ENCODE measurements around the gene MYLK.

The MYLK gene

GRCh38 chr3:123668906-123669305 is 215.2 kb downstream of the MYLK start:
- DNase-seq (ENCODE audit: low read depth) = no peak

DNA sequence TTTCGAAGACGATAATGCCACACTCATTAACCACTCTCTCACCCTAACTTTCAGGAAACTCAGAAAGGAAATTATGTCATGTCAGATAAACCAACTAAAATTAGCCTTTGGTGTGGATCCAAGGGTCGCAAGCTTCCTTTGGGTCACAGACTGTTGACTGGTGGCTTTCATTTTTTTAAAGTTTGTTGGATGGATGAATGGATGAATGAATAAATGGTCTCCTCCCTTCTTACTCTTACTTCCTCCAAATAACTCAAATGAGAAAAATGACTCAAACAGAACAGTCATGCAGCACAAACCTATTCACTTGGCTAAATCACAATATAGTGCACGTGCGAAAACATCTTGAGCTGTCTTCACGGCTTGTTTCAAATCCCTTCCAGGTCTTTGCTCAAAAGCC is 216.3 kb downstream of the MYLK start:
- DNase-seq (ENCODE audit: low read depth) = no peak

DNA sequence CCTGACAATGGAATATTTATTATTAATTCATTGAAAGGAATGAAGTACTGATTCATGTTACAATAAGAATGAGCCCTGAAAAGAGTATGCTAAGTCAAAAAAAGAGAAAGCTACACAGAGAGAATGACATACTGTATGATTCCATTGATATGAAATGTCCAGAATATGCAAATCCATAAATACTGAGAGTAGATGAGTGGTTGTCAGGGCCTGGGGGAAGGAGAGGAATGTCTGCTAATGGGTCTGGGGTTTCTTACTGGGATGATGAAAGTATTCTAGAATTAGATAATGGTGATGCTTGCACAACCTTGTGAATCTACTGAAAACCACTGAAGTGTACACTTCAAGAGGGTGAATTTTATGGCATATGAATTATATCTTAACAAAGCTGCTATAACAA is 219.4 kb downstream of the MYLK start:
- no peak for DNase-seq (ENCODE audit: low read depth)

GRCh38 chr3:123663977-123664376 is 220.2 kb downstream of the MYLK start:
- DNase-seq (ENCODE audit: low read depth) = no peak

DNA sequence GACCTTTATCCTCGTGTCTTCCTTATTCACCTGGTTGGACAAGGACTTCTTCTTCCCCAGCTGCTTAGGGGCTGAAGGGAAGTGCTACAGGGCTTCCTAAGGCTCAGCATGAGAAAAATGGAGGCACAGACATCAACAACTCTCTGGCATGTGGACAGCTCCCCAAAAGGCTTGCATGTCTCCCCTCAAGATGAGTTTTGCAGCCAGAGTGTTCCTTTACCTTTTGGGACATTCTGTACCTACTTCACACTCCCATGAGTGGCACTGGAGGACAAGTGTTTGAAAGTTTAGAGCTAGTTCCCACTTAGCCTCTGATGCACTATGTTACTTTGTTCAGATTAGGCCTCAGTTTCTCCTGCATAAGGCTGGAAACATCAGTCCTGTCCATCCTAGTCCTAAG is 222.2 kb downstream of the MYLK start:
- DNase-seq (ENCODE audit: low read depth) = no peak

DNA sequence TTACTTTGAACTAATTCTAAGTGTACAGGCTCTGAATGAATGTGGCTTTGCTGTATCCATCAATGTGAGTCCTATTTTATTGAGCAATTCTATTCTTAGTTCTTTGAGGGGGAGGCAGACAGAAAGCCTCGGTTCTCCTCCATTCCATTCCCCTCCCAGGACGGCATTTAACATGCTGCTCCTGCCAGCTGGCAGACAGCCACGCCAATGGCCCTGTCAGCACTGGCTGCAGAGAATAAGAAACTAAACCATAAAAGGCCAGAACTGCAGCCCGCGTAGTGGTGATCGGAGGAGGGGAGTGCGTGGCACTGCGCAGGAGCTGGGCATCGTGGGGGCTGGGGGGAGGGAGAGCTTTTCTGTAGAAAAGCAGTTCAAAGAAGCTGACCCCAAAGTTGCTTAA is 223.2 kb downstream of the MYLK start:
- DNase-seq (ENCODE audit: low read depth) = no peak

DNA sequence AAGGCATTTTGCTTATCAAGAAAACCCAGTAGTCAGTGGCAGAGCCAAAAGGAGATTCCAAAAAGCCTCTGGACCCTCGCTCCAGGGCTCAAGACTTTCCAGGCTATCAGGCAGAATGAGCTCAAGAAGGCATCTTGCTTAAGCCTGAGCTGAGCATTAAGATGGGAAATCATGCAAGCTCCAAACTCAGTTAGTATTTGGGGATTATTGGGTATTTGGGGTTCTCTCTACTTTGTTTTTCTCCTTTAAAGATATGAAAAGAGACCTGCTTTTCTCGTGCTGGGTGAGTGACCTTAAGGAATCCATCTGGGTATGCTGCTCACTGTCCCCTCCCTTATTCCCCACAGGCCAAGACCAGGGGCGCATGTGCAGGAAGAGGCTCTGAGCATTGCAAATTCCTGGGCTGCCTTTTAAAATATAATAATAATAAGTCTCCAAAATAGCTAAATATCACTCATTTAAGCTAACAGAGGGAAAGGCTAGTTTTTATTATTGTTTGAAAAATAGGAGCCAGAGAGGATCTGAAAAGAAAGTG is 223.9 kb downstream of the MYLK start:
- no peak for DNase-seq (ENCODE audit: low read depth)

DNA sequence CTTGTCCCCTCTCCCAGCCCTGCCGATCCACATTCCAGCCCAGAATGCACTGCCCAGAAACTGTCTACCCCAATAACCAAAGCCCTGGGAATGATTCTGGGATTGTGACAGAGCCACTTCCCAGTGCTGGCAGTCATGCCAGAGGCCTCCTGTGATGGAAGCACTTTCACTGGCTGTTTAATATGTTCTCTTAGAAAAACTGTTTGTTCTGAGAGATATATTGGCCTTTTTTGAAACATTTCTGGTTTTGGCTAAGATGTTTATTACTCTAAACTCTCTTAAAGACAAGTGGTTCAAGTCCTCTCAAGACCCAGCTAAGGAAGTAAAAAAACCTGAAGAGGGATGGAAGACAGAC is 225.3 kb downstream of the MYLK start:
- no peak for DNase-seq (ENCODE audit: low read depth)

DNA sequence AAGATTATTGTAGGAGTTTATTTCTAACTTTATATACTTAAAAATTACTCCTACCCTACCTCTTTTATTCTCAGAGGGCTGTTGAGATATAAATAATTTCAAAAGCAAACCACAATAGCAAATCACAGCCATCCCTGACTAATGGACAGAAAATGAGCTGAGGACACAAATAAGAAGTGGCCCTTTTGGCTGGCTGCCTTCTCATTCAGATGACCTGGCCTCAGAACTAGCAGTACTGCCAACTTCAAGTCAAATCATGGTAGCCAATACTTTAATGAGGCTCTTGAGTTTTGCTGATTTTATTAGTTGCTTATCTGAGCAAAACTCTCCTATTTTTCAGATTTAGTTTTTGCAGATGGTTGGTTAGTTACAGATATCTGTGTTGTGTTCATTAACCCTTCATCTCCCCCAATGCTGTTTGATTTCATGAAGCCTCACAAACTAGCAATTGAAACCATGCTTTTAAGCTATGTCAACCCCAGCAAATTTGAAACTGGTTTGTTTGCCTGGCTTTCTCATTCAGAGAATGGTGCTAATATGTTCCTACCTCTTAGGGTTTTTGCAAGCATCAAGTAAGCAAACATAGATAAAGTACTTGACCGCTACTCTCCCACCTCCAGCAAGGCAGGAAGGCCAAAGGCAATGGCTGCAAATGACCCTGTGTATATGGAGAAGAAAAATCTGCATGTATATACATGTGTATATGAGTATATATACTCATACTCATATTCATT is 225.8 kb downstream of the MYLK start:
- no peak for DNase-seq (ENCODE audit: low read depth)

DNA sequence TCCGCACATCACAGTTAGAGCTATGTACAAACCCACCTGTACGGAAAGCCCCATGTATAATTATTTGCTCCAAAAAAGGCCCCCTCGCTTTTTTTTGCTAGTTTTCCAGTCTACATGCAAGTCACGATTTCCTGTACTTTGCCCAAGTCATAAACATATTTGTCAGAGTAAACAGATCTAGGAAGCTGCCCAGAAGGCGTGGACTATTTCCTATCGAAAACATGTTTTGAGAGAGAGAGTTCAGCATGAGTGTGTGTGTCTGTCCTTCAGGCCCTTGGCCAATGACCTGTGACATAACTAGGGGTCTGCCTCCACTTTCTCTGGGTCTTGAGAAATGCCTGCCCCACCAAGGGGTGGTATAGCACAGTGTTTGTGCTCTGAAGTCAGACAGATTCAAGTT is 226.6 kb downstream of the MYLK start:
- no peak for DNase-seq (ENCODE audit: low read depth)

GRCh38 chr3:123657111-123657510 is 227.0 kb downstream of the MYLK start:
- no peak for DNase-seq (ENCODE audit: low read depth)

DNA sequence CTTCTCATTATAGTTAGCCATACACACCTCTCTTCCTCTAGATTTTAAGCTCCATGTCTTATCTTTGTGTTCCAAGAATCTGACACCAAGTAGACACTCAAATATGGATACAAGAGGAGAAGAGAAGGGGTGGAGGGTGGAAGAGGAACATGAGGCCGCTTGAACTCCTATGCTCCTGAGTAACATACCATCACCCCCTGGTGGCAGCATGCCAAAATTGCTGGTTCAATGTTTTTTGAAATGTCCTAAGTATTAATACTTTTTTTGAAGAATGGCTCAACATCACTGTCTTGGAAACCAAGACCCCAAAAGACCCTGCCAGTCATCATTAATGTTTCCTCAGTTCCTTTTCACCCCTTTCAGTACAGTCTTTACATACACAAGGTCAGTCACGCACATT is 227.4 kb downstream of the MYLK start:
- DNase-seq (ENCODE audit: low read depth) = no peak

DNA sequence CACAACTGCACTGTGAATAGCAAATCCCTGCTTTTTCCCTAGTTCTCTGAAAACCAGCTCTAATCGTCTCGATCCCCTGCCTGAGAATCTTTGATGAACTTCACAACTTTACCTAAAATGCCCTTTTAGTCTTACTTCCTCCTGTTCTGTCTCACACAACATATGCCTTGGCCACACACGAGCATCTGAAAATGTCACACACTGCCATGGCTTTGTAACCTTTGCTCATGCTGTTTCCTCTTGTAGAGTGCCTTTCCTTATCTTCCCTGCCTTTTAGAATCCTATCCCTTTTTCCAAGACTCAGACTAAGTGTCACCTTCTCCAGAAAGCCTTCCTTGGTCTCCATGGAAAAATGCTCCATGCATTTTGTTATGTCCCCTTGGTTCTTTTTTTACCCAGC is 227.9 kb downstream of the MYLK start:
- DNase-seq (ENCODE audit: low read depth) = no peak

DNA sequence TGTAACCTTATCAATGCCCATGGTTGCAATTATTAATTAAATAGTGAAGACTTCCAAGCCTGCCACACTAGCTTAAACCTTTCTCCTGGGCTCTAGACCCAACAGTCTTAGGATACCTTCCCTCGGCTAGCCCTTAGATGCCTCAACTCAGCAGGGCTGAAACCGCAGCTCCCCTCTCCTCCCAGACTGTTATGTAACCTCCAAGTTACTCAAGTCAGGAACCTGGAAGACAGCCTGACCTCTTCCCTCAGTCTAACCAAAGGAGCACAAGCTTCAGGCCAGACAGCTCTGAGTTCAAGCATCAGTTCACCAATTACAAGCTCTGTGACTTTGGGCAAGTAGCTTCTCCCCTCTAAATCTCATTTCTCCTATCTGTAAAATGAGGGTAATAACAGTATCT is 228.7 kb downstream of the MYLK start:
- no peak for DNase-seq (ENCODE audit: low read depth)

DNA sequence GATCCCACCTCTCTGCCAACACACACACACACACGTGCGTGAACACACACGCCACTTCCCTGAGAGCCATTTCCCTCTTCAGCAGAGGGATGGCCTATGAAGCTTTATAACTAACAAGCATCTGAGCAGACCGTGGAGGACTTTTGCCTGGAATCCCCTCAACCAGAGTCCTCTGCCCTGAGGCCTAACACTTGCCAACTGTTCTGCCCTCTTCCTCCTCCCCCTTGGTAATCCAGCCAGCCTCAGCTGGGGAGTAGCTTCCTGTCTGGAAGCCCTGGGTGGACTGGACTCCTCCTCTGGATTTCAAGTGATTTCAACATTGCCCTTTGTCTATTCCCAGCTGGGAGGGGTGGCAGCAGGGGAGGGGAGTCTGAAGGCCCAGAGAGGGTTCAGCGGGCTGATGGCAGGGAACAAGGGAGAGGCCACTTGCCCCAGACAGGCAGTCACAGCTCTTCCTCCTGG is 230.9 kb downstream of the MYLK start:
- peak; percentile 62 for DNase-seq (ENCODE audit: low read depth)

GRCh38 chr3:123652342-123652984 is 231.7 kb downstream of the MYLK start:
- peak; percentile 36 for DNase-seq (ENCODE audit: low read depth)

GRCh38 chr3:123651449-123652341 is 232.4 kb downstream of the MYLK start:
- no peak for DNase-seq (ENCODE audit: low read depth)

- no peak for DNase-seq (ENCODE audit: low read depth)
Observed at GRCh38 chr3:123650101-123650500, 234.0 kb downstream of the MYLK start.

GRCh38 chr3:123648696-123649405 is 235.3 kb downstream of the MYLK start:
- no peak for DNase-seq (ENCODE audit: low read depth)

GRCh38 chr3:123644358-123644757 is 239.8 kb downstream of the MYLK start:
- DNase-seq (ENCODE audit: low read depth) = no peak

- no peak for DNase-seq (ENCODE audit: low read depth)
Observed at GRCh38 chr3:123642957-123643330, 241.2 kb downstream of the MYLK start.

Measured in HS-5 (cell line).